SK-N-MC (cell line): ENCODE results near the gene BPIFB2.
"Not testable (repeated sequence)": the region's sequence is repeated elsewhere in the genome, so short reads cannot be mapped to it uniquely, and the experiment has no call there.

Experiments used
- DNase-seq: peaks from one replicate; pipeline ENCODE4 v3.0.0-alpha.2; 2011; ENCODE audit warnings: low read depth, low spot score
- H3K27ac ChIP-seq: fragments of 200-600 bp; sonication (generic); 2 replicates; pipeline ENCODE4 v1.5.1; 2016; ENCODE audit warnings: mixed run types
- H3K36me3 ChIP-seq: fragments of 200-600 bp; sonication (generic); 2 replicates; pipeline ENCODE4 v1.6.1; 2017; ENCODE audit warnings: antibody characterized with exemption, low read length, mixed read lengths; ENCODE audit not compliant: insufficient read depth
- H3K4me3 ChIP-seq: fragments of 200-600 bp; sonication (generic); 2 replicates; pipeline ENCODE4 v1.5.1; 2016
- H3K9ac ChIP-seq: fragments of 200-600 bp; sonication (generic); 2 replicates; pipeline ENCODE4 v1.8.0; 2017; ENCODE audit warnings: mixed run types, mixed read lengths; ENCODE audit not compliant: insufficient read length
- H3K9me3 ChIP-seq: fragments of 200-600 bp; sonication (generic); 2 replicates; pipeline ENCODE4 v1.6.1; 2017; ENCODE audit warnings: low read depth, mild to moderate bottlenecking, antibody characterized with exemption, low read length, moderate library complexity, mixed read lengths
- EZH2 ChIP-seq: fragments of 200-600 bp; sonication (generic); IDR thresholded peaks from one replicate; pipeline ENCODE4 v1.6.1; 2017; ENCODE audit warnings: antibody characterized with exemption
- FOXP2 ChIP-seq: optimal IDR thresholded peaks from 2 replicates; pipeline ENCODE3; 2011; ENCODE audit warnings: mild to moderate bottlenecking, moderate library complexity; ENCODE audit not compliant: insufficient read depth; ENCODE audit errors: extremely low read length, control extremely low read depth
- POLR2AphosphoS5 ChIP-seq: IDR thresholded peaks from 2 replicates; pipeline ENCODE4 v1.6.1; 2012; ENCODE audit warnings: mild to moderate bottlenecking, low read depth, low read length, borderline replicate concordance

BPIFB2 gene

GRCh38 chr20:32969356-32970114 is 38.0 kb upstream of the BPIFB2 start:
- Histone ChIP-seq H3K9ac (no peak overlapping the region), H3K36me3 (no peaks in the 10 kb centered on the region), H3K9me3 (no peaks in the 10 kb centered on the region), H3K4me3 (no peak overlapping the region), H3K27ac (no peak overlapping the region)
- TF ChIP-seq EZH2 (no peak), POLR2AphosphoS5 (no peak), FOXP2 (no peak)
- no peak for DNase-seq

GRCh38 chr20:32970115-32970972 is 37.2 kb upstream of the BPIFB2 start:
- H3K36me3 ChIP-seq: no peaks in the 10 kb centered on the region
- no peak overlapping the region for H3K9ac ChIP-seq
- no peak overlapping the region for H3K4me3 ChIP-seq
- DNase-seq: no peak
- H3K27ac ChIP-seq: no peak overlapping the region
- no peak for TF ChIP-seq POLR2AphosphoS5
- no peak for TF ChIP-seq FOXP2
- no peak for TF ChIP-seq EZH2
- no peaks in the 10 kb centered on the region for H3K9me3 ChIP-seq

- H3K9me3 ChIP-seq: no peaks in the 10 kb centered on the region
- no peak overlapping the region for H3K9ac ChIP-seq
- DNase-seq: no peak
- TF ChIP-seq POLR2AphosphoS5 (no peak), EZH2 (no peak), FOXP2 (no peak)
- no peaks in the 10 kb centered on the region for H3K36me3 ChIP-seq
- no peak overlapping the region for H3K4me3 ChIP-seq
- H3K27ac ChIP-seq: no peak overlapping the region
Observed at GRCh38 chr20:32970973-32971300, 36.6 kb upstream of the BPIFB2 start.

- TF ChIP-seq EZH2 (no peak), POLR2AphosphoS5 (no peak), FOXP2 (no peak)
- H3K4me3 ChIP-seq: no peak overlapping the region
- H3K36me3 ChIP-seq: no peaks in the 10 kb centered on the region
- H3K9me3 ChIP-seq: no peaks in the 10 kb centered on the region
- no peak overlapping the region for H3K9ac ChIP-seq
- peak overlapping the region; percentile 40; the same call in 1 of the 2 replicates for H3K27ac ChIP-seq
- DNase-seq: no peak
Observed at GRCh38 chr20:32971703-32972161, 35.8 kb upstream of the BPIFB2 start.

GRCh38 chr20:32972181-32973076 is 35.1 kb upstream of the BPIFB2 start:
- DNase-seq: no peak
- Histone ChIP-seq H3K4me3 (no peak overlapping the region), H3K9ac (no peak overlapping the region), H3K9me3 (no peaks in the 10 kb centered on the region), H3K27ac (no peak overlapping the region), H3K36me3 (no peaks in the 10 kb centered on the region)
- TF ChIP-seq FOXP2: no peak

GRCh38 chr20:32973077-32973717 is 34.3 kb upstream of the BPIFB2 start:
- DNase-seq: no peak
- Histone ChIP-seq H3K9ac (no peak overlapping the region), H3K9me3 (no peaks in the 10 kb centered on the region), H3K36me3 (no peaks in the 10 kb centered on the region), H3K27ac (no peak overlapping the region), H3K4me3 (no peak overlapping the region)
- TF ChIP-seq FOXP2: no peak
- TF ChIP-seq EZH2: no peak

- not testable (repeated sequence) for H3K27ac ChIP-seq, H3K9me3 ChIP-seq, H3K4me3 ChIP-seq, H3K9ac ChIP-seq, H3K36me3 ChIP-seq, DNase-seq
Observed at GRCh38 chr20:32974204-32975064, 33.1 kb upstream of the BPIFB2 start.

- H3K9ac ChIP-seq, H3K9me3 ChIP-seq, H3K4me3 ChIP-seq, DNase-seq, H3K27ac ChIP-seq, H3K36me3 ChIP-seq: not testable (repeated sequence)
Observed at GRCh38 chr20:32975121-32975520, 32.4 kb upstream of the BPIFB2 start.
